HCT116 (cell line): Measurements from ENCODE around the gene MMP15. TPM values are rescaled to one million over a fixed set of nuclear protein-coding genes. Genes with fewer than 3 reads are reported as not detected.

ENCODE experiments used
- ATAC-seq: fragments of 200-7000 bp; cut with Tn5 transposase; 2 replicates; pipeline ENCODE4 v1.9.1; 2020; ENCODE audit warnings: mild to moderate bottlenecking, moderate library complexity
- BruUV-seq: library from RNA; stranded (reverse); fragments of 400-500 nt; replicated peaks from 2 replicates; lab custom pipeline; 2021; lab: Mats Ljungman, UMichigan
- CTCF ChIA-PET: fragments of 300-600 bp; sonication (Branson Sonifier 250); formaldehyde crosslinking; loops from one replicate; lab custom pipeline; 2021; ENCODE audit warnings: antibody characterized with exemption; lab: Charles Lee
- POLR2A ChIA-PET: fragments of 300-600, 350-600 bp; sonication (Branson Sonifier 250); formaldehyde crosslinking; loops from one replicate; lab custom pipeline; 2021; ENCODE audit warnings: antibody characterized with exemption; lab: Charles Lee
- RAD21 ChIA-PET, 2 experiments: fragments of 300-600 bp; sonication (Branson Sonifier 250); formaldehyde crosslinking; loops; one replicate each; lab custom pipeline; 2023; ENCODE audit warnings: low total read pairs in 2 of 2; ENCODE audit not compliant: uncharacterized antibody in 2 of 2, unreplicated experiment in 2 of 2, low non-redundant PET in 1 of 2; lab: Charles Lee
- DNase-seq: peaks from one replicate; pipeline ENCODE4 v3.0.0-alpha.2; 2010; ENCODE audit warnings: low read depth, low spot score
- H2AFZ ChIP-seq: fragments of 200-600 bp; shearing (Covaris generic), sonication (generic); 2 replicates; pipeline ENCODE4 v1.6.1; 2017; ENCODE audit warnings: low read depth, mixed run types, mixed read lengths, antibody characterized with exemption, low read length; ENCODE audit not compliant: poor library complexity, severe bottlenecking
- H3K27ac ChIP-seq: 2 replicates; pipeline ENCODE4 v1.5.1; 2012; ENCODE audit warnings: low read depth, low read length
- H3K27me3 ChIP-seq: fragments of 200-600 bp; sonication (generic); 2 replicates; pipeline ENCODE4 v1.6.1; 2016; ENCODE audit warnings: mixed run types, low read length, mixed read lengths; ENCODE audit not compliant: insufficient read depth
- H3K36me3 ChIP-seq, 2 experiments: fragments of 200-500 bp in 1 of 2; fragments of 200-600 bp in 1 of 2; sonication (Bioruptor generic) in 1 of 2; sonication (generic) in 1 of 2; 2 replicates each; pipeline versions ENCODE4 v1.5.1 to v1.6.1; 2014 to 2016; ENCODE audit warnings: low read length in 2 of 2, inconsistent platforms in 1 of 2, mixed read lengths in 1 of 2, mixed run types in 1 of 2; ENCODE audit not compliant: insufficient read depth in 2 of 2, control insufficient read depth in 1 of 2
- H3K4me1 ChIP-seq, 2 experiments: fragments of 200-600 bp in 1 of 2; sonication (generic) in 1 of 2; 2 replicates each; pipeline versions ENCODE4 v1.5.1 to v1.6.1; 2012 to 2017; ENCODE audit warnings: low read length in 2 of 2, inconsistent platforms in 1 of 2, mild to moderate bottlenecking in 1 of 2, mixed read lengths in 1 of 2, mixed run types in 1 of 2, moderate library complexity in 1 of 2; ENCODE audit not compliant: insufficient read depth in 2 of 2, control insufficient read depth in 1 of 2
- H3K4me2 ChIP-seq: fragments of 200-600 bp; sonication (generic); 2 replicates; pipeline ENCODE4 v1.6.1; 2017; ENCODE audit warnings: mixed run types, low read length, mixed read lengths
- H3K4me3 ChIP-seq, 2 experiments: fragments of 200-600 bp in 1 of 2; sonication (generic) in 1 of 2; replicated peaks in 1 of 2; 2 replicates each; pipeline ENCODE4 v1.5.1; 2011 to 2016; ENCODE audit warnings: low read length in 2 of 2, control low read depth in 1 of 2, low read depth in 1 of 2, mild to moderate bottlenecking in 1 of 2, mixed read lengths in 1 of 2, mixed run types in 1 of 2
- H3K79me2 ChIP-seq: fragments of 200-600 bp; sonication (generic); 2 replicates; pipeline ENCODE4 v1.6.1; 2017; ENCODE audit warnings: mild to moderate bottlenecking, mixed run types, low read length, moderate library complexity, mixed read lengths; ENCODE audit not compliant: insufficient read depth
- H3K9ac ChIP-seq: fragments of 200-600 bp; sonication (generic); 2 replicates; pipeline ENCODE4 v1.6.1; 2016; ENCODE audit warnings: low read length, mixed read lengths
- H3K9me2 ChIP-seq: fragments of 200-600 bp; sonication (generic), shearing (Covaris generic); 2 replicates; pipeline ENCODE4 v1.6.1; 2017; ENCODE audit warnings: mixed run types, mild to moderate bottlenecking, moderate library complexity; ENCODE audit not compliant: insufficient read depth
- H3K9me3 ChIP-seq, 2 experiments: fragments of 200-500 bp in 1 of 2; fragments of 200-600 bp in 1 of 2; sonication (Bioruptor generic) in 1 of 2; sonication (generic) in 1 of 2; 2 replicates each; pipeline ENCODE4 v1.6.1; 2014 to 2017; ENCODE audit warnings: low read length in 2 of 2, mixed read lengths in 2 of 2, inconsistent platforms in 1 of 2, low read depth in 1 of 2, mild to moderate bottlenecking in 1 of 2, mixed run types in 1 of 2, moderate library complexity in 1 of 2; ENCODE audit not compliant: control insufficient read depth in 1 of 2, insufficient read depth in 1 of 2
- H4K20me1 ChIP-seq: fragments of 200-600 bp; sonication (generic), shearing (Covaris generic); 2 replicates; pipeline ENCODE4 v1.6.1; 2017; ENCODE audit warnings: mixed run types, mild to moderate bottlenecking, moderate library complexity; ENCODE audit not compliant: insufficient read depth
- ATF3 ChIP-seq: IDR thresholded peaks from 2 replicates; pipeline ENCODE4 v1.6.1; 2012
- CEBPB ChIP-seq: IDR thresholded peaks from 2 replicates; pipeline ENCODE4 v1.6.1; 2012; ENCODE audit warnings: low read depth
- CTCF ChIP-seq, 3 experiments: fragments of 200-600 bp in 1 of 3; sonication (generic) in 1 of 3; IDR thresholded peaks in 2 of 3; conservative IDR thresholded peaks in 1 of 3; 2 replicates each; pipeline ENCODE4 v1.5.1; 2012 to 2017; ENCODE audit warnings: low read depth in 2 of 3, low read length in 2 of 3, antibody characterized with exemption in 1 of 3, borderline replicate concordance in 1 of 3, control low read depth in 1 of 3, mild to moderate bottlenecking in 1 of 3, mixed read lengths in 1 of 3, mixed run types in 1 of 3, moderate library complexity in 1 of 3; ENCODE audit not compliant: insufficient read depth in 1 of 3
- EGR1 ChIP-seq: IDR thresholded peaks from 2 replicates; pipeline ENCODE4 v1.6.1; 2012; ENCODE audit warnings: low read depth
- ELF1 ChIP-seq: IDR thresholded peaks from 2 replicates; pipeline ENCODE4 v1.6.1; 2012; ENCODE audit warnings: low read depth, borderline replicate concordance
- EZH2 ChIP-seq: fragments of 200-600 bp; sonication (generic); IDR thresholded peaks from 2 replicates; pipeline ENCODE4 v1.6.1; 2017; ENCODE audit warnings: antibody characterized with exemption, mixed run types
- EZH2phosphoT487 ChIP-seq: fragments of 200-600 bp; IDR thresholded peaks from 2 replicates; pipeline ENCODE4 v1.6.1; 2018; ENCODE audit warnings: antibody characterized with exemption, borderline replicate concordance
- FOSL1 ChIP-seq: IDR thresholded peaks from 2 replicates; pipeline ENCODE4 v1.6.1; 2012; ENCODE audit warnings: low read depth
- JUND ChIP-seq: IDR thresholded peaks from 2 replicates; pipeline ENCODE4 v1.6.1; 2012
- MAX ChIP-seq: IDR thresholded peaks from 2 replicates; pipeline ENCODE4 v1.6.1; 2012
- POLR2A ChIP-seq: IDR thresholded peaks from 2 replicates; pipeline ENCODE4 v1.7.0; 2011; ENCODE audit warnings: borderline replicate concordance; ENCODE audit not compliant: insufficient read depth, insufficient read length; ENCODE audit errors: extremely low read depth
- POLR2AphosphoS5 ChIP-seq: IDR thresholded peaks from 2 replicates; pipeline ENCODE4 v1.6.1; 2011; ENCODE audit warnings: mild to moderate bottlenecking, low read depth, low read length, moderate library complexity
- REST ChIP-seq: IDR thresholded peaks from 2 replicates; pipeline ENCODE4 v1.6.1; 2012; ENCODE audit warnings: low read depth
- SIN3A ChIP-seq: IDR thresholded peaks from 2 replicates; pipeline ENCODE4 v1.6.1; 2012; ENCODE audit warnings: low read depth
- SP1 ChIP-seq: IDR thresholded peaks from 2 replicates; pipeline ENCODE4 v1.6.1; 2012; ENCODE audit warnings: low read depth
- SRF ChIP-seq: IDR thresholded peaks from 2 replicates; pipeline ENCODE4 v1.6.1; 2012; ENCODE audit warnings: low read depth
- TCF7L2 ChIP-seq: IDR thresholded peaks from 2 replicates; pipeline ENCODE4 v1.7.0; 2011; ENCODE audit warnings: borderline replicate concordance, inconsistent platforms; ENCODE audit not compliant: insufficient read depth, insufficient read length; ENCODE audit errors: extremely low read depth
- YY1 ChIP-seq: IDR thresholded peaks from 2 replicates; pipeline ENCODE4 v1.6.1; 2011; ENCODE audit warnings: low read length, low read depth, moderate library complexity, mild to moderate bottlenecking; ENCODE audit not compliant: insufficient replicate concordance; ENCODE audit errors: extremely low read depth
- ZBTB33 ChIP-seq: IDR thresholded peaks from 2 replicates; pipeline ENCODE4 v1.6.1; 2011; ENCODE audit warnings: mild to moderate bottlenecking, low read length, moderate library complexity; ENCODE audit not compliant: insufficient replicate concordance; ENCODE audit errors: extremely low read depth
- ZNF274 ChIP-seq: fragments of 200-500 bp; sonication (Bioruptor generic); IDR thresholded peaks from 2 replicates; pipeline ENCODE4 v1.6.1; 2014; ENCODE audit warnings: mild to moderate bottlenecking, low read depth, low read length, inconsistent platforms
- intact Hi-C: fragments of 100-400 bp; cut with micrococcal nuclease; formaldehyde crosslinking; loops from 2 replicates; pipeline ENCODE4 v1.10.0; 2022
- total RNA-seq: library from RNA; stranded (reverse); gene quantifications from one replicate; pipeline ENCODE4 v1.2.1, GENCODE V29; 2021; ENCODE audit not compliant: unreplicated experiment

Gene MMP15
- total RNA-seq, 1 experiment from 2014 or later: 38.5 TPM

GRCh38 chr16:58042886-58043515 lies 17.4 kb downstream of the MMP15 start:
- BruUV-seq: no TSS peak
- no peak overlapping the region for H3K4me2 ChIP-seq
- intact Hi-C loops: no loop called here
- H3K4me1 ChIP-seq: no peaks in the 10 kb centered on the region
- ATAC-seq (no peak), DNase-seq (no peak)
- H3K79me2 ChIP-seq: no peaks in the 10 kb centered on the region
- H3K27me3 ChIP-seq: no peaks in the 10 kb centered on the region
- no peak for TF ChIP-seq SRF
- no peak for TF ChIP-seq JUND
- TF ChIP-seq POLR2AphosphoS5: no peak
- TF ChIP-seq CEBPB: no peak
- no peak for TF ChIP-seq EZH2
- TF ChIP-seq EZH2phosphoT487: no peak
- TF ChIP-seq YY1: no peak
- TF ChIP-seq TCF7L2: no peak
- TF ChIP-seq EGR1: no peak
- no peak for TF ChIP-seq FOSL1
- TF ChIP-seq POLR2A: no peak
- TF ChIP-seq ZBTB33: no peak
- no peak for TF ChIP-seq ELF1
- TF ChIP-seq ATF3: no peak
- TF ChIP-seq CTCF (IDR thresholded peaks at IDR 0.05 in 2 of 3, conservative IDR thresholded peaks at IDR 0.05 in 1 of 3; ENCODE audit: borderline replicate concordance in 1 of 3, insufficient read depth in 1 of 3, low read depth in 2 of 3, low read length in 2 of 3): no peak
- no peak for TF ChIP-seq MAX
- no peak for TF ChIP-seq REST
- TF ChIP-seq SIN3A: no peak
- no peak for TF ChIP-seq ZNF274
- TF ChIP-seq SP1: no peak
- POLR2A ChIA-PET: no interaction called here
- H3K27ac ChIP-seq: no peak overlapping the region
- RAD21 ChIA-PET: no interaction called here
- no peak overlapping the region for H3K9ac ChIP-seq
- no peak overlapping the region for H2AFZ ChIP-seq
- CTCF ChIA-PET: no interaction called here
- no peaks in the 10 kb centered on the region for H3K9me3 ChIP-seq
- H4K20me1 ChIP-seq: no peaks in the 10 kb centered on the region
- H3K4me3 ChIP-seq: no peak overlapping the region
- H3K9me2 ChIP-seq: no peaks in the 10 kb centered on the region
- H3K36me3 ChIP-seq: peaks cover 5 to 9% of the 10 kb centered on the region in 2 experiments; a peak in 2 of 4 replicates
